ENCODE results near the gene CNTN4. TPM values are rescaled to one million over a fixed set of nuclear protein-coding genes. Genes with fewer than 3 reads are reported as not detected.

Gene CNTN4
- total RNA-seq, 1 donor from 2014 or later = not detected

- intact Hi-C loops (cut with micrococcal nuclease) = no loop called here
Measured at GRCh38 chr3:3015185-3016089, 916.8 kb downstream of the CNTN4 start.

GRCh38 chr3:3016226-3016625, 917.6 kb downstream of the CNTN4 start:
- intact Hi-C loops (cut with micrococcal nuclease) = no loop called here

- intact Hi-C loops (cut with micrococcal nuclease) = no loop called here
Measured at GRCh38 chr3:3020209-3020608, 921.5 kb downstream of the CNTN4 start.

GRCh38 chr3:3023111-3023745, 924.6 kb downstream of the CNTN4 start:
- intact Hi-C loops (cut with micrococcal nuclease) = no loop called here

- intact Hi-C loops (cut with micrococcal nuclease) = loop anchor here (1.0 to 2.0 kb wide), 2 partner anchors 98 to 151 kb away; partner anchors contain the start of genes CRBN and TRNT1
Measured at GRCh38 chr3:3027976-3028567, 929.4 kb downstream of the CNTN4 start.

- intact Hi-C loops (cut with micrococcal nuclease) = no loop called here
Measured at GRCh38 chr3:3031326-3031725, 932.7 kb downstream of the CNTN4 start.

- intact Hi-C loops (cut with micrococcal nuclease) = no loop called here
Measured at GRCh38 chr3:3037156-3037555, 938.5 kb downstream of the CNTN4 start.

GRCh38 chr3:3038201-3038991, 939.7 kb downstream of the CNTN4 start:
- intact Hi-C loops (cut with micrococcal nuclease) = no loop called here

GRCh38 chr3:3053974-3054373, 955.3 kb downstream of the CNTN4 start:
- intact Hi-C loops (cut with micrococcal nuclease) = no loop called here

- intact Hi-C loops (cut with micrococcal nuclease) = no loop called here
Measured at GRCh38 chr3:3059645-3060044, 961.0 kb downstream of the CNTN4 start.

- intact Hi-C loops (cut with micrococcal nuclease) = no loop called here
Measured at GRCh38 chr3:3064297-3064696, 965.6 kb downstream of the CNTN4 start.

GRCh38 chr3:3065876-3066275, 967.2 kb downstream of the CNTN4 start:
- intact Hi-C loops (cut with micrococcal nuclease) = no loop called here

GRCh38 chr3:3066378-3066777, 967.7 kb downstream of the CNTN4 start:
- intact Hi-C loops (cut with micrococcal nuclease) = no loop called here

GRCh38 chr3:3066910-3067309, 968.2 kb downstream of the CNTN4 start:
- intact Hi-C loops (cut with micrococcal nuclease) = no loop called here

GRCh38 chr3:3068358-3068881, 969.8 kb downstream of the CNTN4 start:
- intact Hi-C loops (cut with micrococcal nuclease) = no loop called here

GRCh38 chr3:3069723-3070122, 971.1 kb downstream of the CNTN4 start:
- intact Hi-C loops (cut with micrococcal nuclease) = no loop called here

GRCh38 chr3:3071136-3071535, 972.5 kb downstream of the CNTN4 start:
- intact Hi-C loops (cut with micrococcal nuclease) = no loop called here

- intact Hi-C loops (cut with micrococcal nuclease) = no loop called here
Measured at GRCh38 chr3:3074551-3075257, 976.0 kb downstream of the CNTN4 start.

- intact Hi-C loops (cut with micrococcal nuclease) = no loop called here
Measured at GRCh38 chr3:3080309-3080708, 981.6 kb downstream of the CNTN4 start.

GRCh38 chr3:3081381-3082233, 982.9 kb downstream of the CNTN4 start:
- intact Hi-C loops (cut with micrococcal nuclease) = no loop called here
